GM10266 (cell line): Measurements from ENCODE around the gene S100A12.
A peak's percentile ranks its signal among the peaks of the same experiment; 100 is the strongest.
"Not testable (repeated sequence)": the region's sequence is repeated elsewhere in the genome, so short reads cannot be mapped to it uniquely, and the experiment has no call there.

Source experiments
- DNase-seq: peaks from one replicate; pipeline ENCODE4 v3.0.0; 2012; ENCODE audit errors: extremely low spot score
- TF ChIP-seq, protein P1 (sequence below): IDR thresholded peaks from 2 replicates; pipeline ENCODE4 v1.5.1; 2012; ENCODE audit warnings: mild to moderate bottlenecking, low read depth; ENCODE audit not compliant: control insufficient read depth, insufficient read depth; ENCODE audit errors: missing control alignments

S100A12 gene

DNA sequence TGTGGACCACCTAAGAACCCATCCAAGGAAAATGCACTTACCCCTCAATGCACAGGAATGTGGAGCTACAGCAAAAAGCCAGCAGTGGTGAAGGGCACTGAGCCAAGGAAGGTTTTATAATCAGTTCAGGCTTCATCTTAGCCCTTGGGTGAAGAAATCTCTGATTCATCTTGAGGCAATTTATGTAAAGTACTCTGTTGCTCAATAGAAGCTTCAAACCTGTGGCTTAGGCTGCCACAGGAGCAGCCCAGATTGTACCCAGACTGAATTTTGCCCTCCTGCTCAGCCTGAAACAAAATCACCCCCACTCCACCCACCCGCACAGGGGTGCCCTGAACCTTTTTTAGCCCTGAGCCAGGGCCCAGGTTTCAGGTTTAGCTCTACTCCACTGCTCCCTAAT lies at the start of gene S100A12:
Gene S100A12 (minus strand): TSS at position 111 of the 400 bp plus-strand sequence. CDS start 1,029 bp downstream, outside the sequence.
- TF ChIP-seq, protein P1, sequence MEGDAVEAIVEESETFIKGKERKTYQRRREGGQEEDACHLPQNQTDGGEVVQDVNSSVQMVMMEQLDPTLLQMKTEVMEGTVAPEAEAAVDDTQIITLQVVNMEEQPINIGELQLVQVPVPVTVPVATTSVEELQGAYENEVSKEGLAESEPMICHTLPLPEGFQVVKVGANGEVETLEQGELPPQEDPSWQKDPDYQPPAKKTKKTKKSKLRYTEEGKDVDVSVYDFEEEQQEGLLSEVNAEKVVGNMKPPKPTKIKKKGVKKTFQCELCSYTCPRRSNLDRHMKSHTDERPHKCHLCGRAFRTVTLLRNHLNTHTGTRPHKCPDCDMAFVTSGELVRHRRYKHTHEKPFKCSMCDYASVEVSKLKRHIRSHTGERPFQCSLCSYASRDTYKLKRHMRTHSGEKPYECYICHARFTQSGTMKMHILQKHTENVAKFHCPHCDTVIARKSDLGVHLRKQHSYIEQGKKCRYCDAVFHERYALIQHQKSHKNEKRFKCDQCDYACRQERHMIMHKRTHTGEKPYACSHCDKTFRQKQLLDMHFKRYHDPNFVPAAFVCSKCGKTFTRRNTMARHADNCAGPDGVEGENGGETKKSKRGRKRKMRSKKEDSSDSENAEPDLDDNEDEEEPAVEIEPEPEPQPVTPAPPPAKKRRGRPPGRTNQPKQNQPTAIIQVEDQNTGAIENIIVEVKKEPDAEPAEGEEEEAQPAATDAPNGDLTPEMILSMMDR, result no peak
- no peak for DNase-seq

DNA sequence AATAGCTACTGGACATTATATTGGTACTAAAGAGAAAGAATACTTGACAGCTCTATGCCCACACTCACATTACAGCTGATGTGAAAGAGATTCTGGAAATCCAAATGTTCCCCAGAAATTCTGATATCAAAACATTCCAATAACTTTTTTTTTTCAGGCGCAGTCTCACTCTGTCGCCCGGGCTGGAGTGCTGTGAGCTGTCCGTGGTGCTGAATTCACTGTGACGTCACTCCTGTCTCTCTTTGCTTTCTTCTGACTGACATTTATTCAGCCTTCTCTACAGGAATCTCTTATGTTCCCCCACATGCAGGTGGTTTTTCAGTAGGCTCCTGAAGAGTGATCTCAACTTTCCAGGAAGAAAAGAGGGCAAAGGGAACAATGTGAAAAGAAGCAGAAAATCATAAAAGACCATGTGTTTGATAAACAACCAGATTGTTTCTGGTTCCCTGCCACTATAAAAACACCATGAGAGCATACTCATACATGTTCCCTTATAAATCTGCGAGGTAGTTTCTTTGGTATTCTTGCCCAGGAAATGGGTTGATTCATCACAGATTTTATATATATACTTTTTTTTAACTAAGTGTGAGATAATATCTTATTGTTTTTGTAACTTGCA lies 47.1 kb upstream of the S100A12 start:
- DNase-seq, result peak; percentile 54
- TF ChIP-seq, protein P1, result no peak

DNA sequence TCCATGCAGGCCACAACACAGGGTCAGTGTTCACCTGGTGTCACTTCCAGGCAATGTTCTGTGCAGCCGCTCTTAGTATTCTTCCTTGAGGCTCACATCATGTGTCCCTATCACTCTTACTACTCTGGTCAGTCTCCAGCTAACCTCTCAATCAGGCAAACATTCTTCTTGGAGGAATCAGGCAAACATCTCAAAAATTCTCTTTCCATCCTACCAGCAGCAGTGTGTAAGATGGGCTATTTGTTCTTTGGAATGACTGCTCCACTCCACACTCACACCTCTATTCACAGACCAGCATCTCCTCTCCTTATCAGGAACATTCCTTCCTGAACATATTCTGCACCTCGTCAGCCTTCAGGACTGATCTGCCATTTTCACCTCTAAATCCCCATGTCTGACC lies 44.9 kb upstream of the S100A12 start:
- TF ChIP-seq, protein P1, result no peak
- no peak for DNase-seq

GRCh38 chr1:153419436-153419793 lies 44.0 kb upstream of the S100A12 start:
- not testable (repeated sequence) for DNase-seq

GRCh38 chr1:153418758-153419435 lies 43.5 kb upstream of the S100A12 start:
- DNase-seq, result not testable (repeated sequence)

DNA sequence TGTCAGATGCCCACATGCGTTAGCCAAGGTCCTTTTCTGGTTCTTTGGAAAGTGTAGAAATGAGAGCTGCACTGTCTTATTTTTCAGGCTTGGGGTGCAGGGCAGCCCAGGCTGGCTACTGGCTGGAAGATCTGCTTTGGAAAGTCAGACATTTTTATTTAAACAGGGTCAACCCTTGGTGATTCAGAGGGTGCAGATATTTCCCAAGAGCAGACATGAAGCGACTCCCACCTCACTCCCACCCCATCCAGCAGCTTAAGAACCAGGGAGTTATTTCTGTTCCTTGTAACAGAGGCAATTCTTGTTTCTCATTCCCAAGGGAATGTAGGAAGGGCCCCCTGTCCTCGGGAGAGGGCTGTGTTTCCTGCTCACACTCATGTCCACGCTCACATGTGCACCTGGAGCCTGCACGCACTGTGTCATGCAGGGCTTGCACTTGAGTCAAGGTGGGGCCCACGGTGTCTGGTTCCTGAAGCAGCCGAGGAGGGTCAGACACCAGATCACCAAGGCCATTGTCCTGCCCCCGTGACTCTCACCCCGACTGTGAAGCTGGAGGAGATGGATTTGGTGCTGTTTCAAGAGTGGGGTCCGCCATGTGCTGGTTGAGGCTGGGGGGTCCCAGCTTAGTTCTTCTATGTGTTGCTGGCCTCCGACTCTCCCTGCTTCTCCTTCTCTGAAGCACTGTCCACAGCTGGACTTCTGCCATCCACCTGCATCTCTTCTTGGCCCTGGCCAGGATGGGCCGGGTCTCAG lies 41.9 kb upstream of the S100A12 start:
- no peak for DNase-seq
- TF ChIP-seq, protein P1, result no peak

DNA sequence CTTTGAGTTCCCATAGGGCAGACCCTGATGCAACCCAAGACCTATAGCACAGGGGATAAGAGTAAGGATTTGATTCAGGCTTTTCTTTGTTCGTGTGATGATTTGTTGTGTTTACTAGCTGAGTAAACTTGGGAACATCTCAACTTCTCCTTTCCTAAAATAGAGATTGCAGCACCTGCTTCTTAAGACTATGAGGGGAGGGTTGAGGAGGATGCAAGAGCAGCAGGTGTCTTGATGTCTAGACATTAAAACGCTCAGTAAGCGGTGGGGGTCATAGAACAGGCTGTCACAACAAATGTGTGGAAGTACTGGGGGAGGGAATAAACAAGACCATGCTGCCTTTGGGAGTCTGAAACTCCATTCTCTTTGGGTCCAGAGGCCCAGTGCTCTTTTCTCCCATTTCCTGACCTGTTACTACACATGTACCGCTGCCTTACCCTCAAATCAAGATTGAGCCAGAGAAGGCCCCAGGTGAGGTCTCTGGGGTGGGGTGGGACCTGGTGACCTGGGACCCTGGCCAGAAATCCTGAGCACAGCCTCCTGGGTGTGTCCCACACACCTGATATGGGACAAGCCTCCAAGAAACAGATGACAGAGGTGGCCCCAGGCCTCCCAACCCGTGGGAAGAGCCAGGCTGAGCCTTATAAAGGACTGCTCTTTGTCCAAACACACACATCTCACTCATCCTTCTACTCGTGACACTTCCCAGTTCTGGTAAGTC lies 40.6 kb upstream of the S100A12 start, which contains the start of gene S100A7A:
Gene S100A7A (plus strand): TSS at position 671 of the 721 bp plus-strand sequence. CDS start 1,563 bp downstream, outside the sequence.
- DNase-seq, result no peak
- TF ChIP-seq, protein P1, result no peak

- not testable (repeated sequence) for DNase-seq
Measured at GRCh38 chr1:153413961-153414360, 38.5 kb upstream of the S100A12 start.

DNA sequence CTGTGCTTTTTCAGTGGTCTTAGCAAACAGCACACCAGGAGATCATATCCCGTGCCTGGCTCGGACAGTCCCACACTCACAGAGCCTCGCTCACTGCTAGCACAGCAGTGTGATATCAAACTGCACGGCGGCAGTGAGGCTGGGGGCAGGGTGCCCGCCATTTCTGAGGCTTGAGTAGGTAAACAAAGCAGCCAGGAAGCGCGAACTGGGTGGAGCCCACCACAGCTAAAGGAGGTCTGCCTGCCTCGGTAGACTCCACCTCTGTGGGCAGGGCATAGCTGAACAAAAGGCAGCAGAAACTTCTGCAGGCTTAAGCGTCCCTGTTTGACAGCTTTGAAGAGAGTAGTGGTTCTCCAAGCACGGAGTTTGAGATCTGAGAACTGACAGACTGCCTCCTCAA lies 31.9 kb upstream of the S100A12 start:
- DNase-seq, result not testable (repeated sequence)

DNA sequence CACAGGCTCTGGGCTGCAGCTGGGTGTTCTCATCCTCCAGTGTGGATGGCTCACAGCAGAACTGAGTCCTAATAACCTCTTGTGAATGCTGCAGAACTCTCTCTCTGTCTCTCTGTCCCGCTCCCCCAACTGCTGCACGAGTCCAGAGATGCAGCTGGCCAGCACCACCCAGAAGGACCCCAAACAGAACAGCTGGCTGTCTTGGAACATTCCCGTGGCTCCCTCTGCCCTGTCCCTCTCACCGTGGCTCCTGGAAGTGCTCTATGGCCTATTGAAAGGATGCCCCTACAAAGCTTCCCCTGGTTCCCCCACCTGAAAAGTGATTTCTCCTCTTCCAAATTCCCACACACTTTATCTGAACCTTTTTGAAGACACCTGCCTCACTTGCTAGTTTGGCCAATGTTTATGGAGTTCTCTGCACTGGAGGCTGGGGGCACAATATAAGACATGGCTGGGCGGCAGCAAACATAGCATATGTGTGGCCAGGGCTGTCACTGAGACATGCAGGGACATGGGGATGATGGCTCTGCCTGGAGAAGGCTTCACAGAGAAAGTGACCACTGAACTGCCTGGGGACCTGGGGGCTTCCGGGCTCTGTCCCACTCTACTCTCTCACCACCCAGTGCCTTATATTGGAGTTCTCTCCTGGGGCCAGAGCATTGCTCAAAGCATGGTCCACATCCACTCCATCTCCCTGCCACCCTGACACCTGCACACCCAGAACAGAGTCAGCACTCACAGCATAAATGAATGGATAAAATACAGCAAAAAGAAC lies 30.6 kb upstream of the S100A12 start:
- DNase-seq, result not testable (repeated sequence)
